Brain pericyte (primary cell): Measurements from ENCODE around the gene DDX59.
"Not testable (repeated sequence)": the region's sequence is repeated elsewhere in the genome, so short reads cannot be mapped to it uniquely, and the experiment has no call there.

Source experiments
- DNase-seq: peaks from one replicate; pipeline ENCODE4 v3.0.0-alpha.2; 2012; ENCODE audit warnings: low read depth, low spot score

The DDX59 gene

DNA sequence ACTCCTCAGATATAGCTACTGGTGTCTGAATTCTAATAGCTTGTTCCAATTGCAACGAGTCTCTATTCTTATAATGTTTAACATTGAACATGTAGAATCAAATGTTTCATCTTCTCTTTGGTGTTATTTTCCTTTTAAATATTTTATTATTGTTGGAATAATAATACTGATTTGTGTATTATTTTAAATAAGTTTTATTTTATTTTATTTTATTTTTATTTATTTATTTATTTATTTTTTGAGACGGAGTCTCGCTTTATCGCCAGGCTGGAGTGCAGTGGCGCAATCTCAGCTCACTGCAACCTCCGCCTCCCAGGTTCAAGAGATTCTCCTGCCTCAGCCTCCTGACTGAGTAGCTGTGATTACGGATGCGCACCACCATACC is 39.2 kb downstream of the DDX59 start:
- not testable (repeated sequence) for DNase-seq

DNA sequence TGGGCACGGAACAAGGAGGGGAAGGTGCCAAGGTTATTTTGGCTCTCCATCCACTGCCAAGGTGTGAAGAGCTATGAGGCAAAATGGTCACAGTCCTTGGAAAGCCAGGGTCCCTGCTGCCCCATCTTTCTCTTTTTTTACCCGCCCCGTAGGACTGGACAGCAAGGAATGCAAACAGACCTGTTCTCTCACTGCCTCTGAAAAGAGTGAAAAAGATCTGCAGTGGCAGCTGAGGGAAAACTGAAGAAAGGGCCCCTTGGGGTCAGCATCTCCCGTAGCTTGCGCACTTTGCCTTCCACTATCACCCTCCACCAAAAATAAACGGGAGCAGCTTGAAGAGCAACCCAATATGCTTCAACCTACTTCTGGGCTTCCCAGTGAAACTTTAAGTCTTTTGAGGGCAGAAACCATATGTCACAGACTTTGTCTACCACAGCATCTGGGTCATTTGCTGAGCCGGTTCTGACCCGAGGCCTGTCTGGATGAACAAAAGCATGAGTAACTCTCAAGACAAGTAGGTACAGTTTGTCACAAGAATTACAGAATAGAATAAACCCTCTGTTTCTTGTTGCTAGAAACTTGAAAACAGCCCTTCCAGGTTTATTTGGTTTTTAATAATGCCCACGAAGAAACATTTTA is 39.7 kb downstream of the DDX59 start:
- DNase-seq = no peak

DNA sequence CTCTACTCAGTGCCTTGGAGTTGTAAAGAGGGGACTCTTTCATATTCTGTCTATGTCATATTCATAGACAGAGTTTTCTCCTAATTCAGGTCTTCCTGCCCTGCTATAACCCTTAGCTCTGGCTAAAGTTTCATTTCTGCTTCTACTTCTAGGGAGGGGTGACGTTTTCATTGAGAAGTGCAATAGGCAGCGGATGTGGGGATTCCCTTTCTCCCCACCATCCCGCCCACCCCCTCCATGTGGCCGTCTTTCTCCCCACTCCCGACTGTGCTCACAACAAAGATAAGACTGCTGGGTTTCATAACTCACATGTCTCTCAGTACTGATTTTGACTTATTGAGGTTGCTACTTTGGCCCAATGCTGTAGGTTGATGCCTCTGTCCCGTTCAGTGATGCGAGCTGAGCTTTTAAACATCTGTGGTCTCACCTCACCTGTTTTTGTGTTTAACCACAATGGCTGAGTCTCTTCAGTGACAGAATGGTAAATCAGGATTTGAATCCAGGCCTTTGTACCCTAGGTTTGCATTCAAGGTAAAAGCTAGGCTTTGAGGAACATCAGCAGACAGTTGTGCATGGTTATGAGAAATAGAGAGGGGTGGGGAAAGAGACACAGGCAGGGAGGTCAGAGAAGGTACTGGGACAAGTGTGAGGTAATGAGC is 41.4 kb downstream of the DDX59 start:
- DNase-seq = no peak

DNA sequence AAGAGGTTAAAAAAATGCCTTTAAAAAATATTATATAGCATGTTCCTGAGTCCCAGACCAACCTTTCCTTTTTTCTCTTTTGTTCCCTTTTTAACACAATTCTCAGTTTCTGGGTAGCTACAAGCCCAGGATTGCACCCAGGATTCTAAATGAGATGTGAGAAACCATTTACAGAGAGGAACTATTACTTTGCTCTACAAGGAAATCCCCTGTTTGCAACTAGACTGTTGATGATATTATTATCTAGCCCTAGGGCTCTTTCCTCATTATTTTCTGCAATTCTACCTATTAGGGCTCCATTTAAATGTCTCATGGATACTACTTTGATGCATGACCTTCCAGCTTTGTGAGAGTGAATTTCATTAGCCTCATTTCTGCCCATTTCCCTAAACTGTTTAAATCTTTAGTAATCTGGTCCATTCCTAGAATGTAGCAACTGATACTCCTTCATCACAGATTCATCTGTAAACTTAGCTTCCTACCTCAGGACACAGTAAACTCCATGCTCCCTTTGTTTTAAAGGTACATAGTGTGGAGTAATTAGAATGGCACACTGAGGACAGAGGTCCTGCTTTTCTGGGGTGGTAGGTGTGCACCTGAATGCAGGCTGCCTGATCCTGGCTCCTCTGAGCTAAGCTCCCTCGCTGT is 42.0 kb downstream of the DDX59 start:
- DNase-seq = no peak

DNA sequence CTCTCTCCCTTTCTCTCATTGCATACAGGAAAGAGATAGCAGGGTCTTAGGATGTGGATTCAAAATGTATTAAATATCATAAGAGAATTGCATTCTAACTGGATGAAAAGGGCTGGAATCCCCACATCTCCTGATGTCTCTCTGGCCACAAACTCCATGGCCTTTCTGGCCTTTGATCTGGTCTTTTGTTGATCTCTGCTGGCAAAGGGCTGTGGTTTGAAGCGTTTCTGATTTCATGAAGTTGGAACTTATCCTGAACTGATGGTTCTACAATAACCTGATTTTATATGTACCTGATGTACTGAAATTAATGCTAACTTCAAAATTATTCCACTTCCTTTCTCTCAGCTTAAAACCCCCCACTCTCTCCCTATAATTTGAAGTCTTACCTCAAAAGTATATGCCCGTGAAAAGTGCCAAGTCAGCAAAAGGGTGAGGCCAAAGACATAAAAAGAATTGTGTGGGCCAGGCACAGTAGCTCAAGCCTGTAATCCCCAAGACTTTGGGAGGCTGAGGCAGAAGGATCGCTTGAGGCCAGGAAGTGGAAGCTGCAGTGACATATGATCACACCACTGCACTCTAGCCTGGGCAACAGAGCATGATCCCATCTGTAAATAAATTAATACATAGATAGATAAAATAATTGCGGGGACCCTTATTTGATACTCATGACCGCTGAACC is 42.7 kb downstream of the DDX59 start:
- no peak for DNase-seq

DNA sequence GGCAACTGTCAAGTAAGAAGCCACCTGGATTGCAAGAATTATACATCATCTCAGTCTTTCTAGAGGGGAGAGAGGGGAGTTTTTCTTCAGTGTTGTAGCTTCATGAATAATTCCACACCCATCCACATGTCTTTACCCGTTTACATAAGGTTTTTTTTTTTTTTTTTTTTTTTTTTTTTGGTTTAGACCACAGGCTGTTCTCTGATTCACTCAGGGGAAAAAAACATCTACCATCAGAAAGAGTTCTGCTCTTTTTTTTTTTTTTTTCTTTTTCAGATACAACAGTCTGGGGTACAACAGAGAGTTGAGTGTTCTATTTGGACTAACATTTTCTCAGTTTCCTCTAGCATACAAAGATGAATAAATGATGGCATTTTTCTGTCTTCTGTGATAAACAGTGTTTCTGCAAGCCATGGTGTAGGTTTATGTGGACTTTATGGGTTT is 44.3 kb downstream of the DDX59 start:
- DNase-seq = no peak

DNA sequence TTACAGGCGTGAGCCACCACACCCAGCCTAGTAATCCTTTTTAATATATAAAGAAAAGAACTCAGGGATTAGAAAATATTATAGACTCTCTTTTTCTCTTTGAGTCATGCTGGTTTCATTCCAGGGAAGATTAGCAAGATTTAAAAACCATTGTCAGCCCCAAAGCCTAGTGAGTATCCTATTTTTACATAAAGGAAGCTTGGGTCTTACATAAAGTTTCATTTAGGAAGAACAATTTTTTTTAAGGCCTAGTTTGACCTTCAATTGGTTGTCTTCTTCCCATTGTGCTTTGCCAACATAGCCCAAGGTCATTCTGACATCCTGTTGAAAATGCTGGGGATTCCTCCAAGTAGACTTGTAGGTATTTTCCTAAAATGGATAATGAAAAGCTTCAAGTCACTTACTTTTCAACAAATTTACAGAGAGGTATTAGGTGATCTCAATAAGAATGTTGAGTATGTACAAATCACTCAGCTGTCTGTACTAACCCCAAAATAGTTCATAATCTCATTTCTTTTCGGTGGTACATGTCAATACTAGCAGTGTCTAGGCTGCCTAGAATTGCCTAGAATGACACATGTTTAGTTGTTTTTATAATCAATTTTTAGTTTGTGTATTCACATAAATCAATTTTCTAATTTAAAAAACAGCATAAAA is 44.9 kb downstream of the DDX59 start:
- no peak for DNase-seq

DNA sequence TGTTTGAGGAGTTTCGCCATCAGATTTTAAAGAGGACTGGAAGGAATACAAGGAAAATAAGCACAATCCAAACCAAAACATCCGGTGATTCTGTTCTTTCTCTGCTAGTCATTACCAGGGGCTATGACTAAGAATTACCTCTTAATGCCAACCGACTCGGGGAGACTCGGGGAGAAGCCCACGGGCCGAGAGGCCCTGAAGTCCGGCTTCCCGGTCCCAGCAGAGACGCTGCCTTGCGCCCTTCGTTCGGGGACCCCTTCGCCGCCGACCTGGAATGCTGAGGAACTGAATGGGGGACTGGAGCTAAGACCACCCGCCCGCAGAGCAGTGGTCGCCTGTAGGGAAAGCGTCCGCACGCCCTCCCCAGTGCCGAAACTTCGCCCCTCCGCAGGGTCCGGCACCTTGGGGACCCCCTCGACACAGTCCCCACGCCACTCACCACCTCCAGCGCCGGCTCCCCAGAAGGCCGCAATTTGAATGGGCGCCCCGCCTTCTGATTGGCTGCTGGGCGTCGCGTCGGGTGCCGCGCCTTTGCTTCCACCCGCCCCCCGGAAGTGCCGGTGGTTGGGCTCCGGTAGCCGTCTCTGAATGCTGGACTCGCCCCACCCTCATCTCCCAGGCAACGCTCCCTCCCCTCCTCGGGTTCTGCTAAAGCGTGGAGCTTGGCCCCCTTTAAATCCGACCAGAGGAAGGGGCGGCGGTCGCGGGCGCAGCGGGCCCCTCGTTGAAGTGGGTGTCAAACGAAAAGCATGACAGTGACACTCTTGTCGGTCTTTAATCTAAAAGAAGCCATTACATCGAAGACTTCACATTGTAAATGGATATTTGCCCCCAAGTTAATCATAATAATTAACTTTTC is 49.2 kb downstream of the DDX59 start, which contains the start of gene KIF14:
KIF14 (minus strand) TSS at position 479 of the 859 bp plus-strand sequence. CDS start 2,028 bp downstream, outside the sequence.
- DNase-seq = no peak

DNA sequence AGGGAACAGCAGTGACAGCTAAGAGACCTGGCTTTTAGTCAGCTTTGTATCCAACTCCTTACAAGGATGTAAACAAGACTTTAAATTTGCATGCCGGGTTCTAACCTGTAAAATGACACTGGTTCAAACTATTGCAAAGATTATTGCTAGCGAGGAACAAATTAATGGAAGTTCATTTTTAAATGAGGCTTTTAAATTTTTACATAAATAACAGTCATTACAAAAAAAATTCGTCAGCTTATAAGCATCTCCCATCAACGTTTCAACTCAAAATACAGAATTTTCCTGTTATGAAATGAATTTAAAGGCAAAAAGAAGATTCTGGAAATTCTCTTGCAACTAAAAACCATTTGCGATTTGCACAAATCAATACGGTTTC is 49.8 kb downstream of the DDX59 start:
- no peak for DNase-seq

DNA sequence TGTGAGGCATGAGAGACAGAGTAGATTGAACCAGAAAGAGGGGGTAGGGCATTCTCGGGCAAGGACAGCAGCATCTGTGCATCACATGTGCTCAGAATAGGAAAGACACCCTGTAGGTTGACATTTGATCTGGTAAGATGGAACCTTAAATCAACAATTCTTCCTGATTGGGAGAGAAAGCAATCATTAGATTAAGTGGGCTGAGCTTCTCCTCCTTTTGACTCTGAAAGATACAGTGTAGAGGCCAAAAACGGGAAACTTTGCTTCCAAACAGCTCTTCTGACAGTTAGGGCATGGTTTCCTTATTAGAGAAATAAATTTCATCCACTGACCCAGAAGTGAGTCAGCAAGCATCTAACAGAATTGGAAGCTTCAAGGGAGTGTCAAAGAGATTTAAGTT is 58.9 kb downstream of the DDX59 start:
- no peak for DNase-seq

DNA sequence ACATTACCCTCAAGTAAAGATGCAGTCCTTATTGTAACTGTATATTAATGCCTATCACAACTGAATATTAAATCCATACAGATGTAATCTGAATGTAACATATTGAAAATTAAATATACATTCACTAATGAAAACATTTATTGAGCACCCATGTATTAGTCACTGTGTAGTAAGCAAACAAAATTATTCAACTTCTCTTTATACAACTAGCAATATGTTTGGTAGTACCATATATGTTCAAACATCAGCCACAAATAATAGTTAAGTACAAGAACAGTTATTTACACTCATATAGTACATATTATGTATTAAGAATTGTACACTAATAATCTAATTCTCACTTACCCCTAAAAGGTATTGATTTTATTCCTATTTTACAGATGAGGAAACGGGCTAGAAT is 67.1 kb downstream of the DDX59 start:
- no peak for DNase-seq
